HG03095 (cell line): ENCODE results near the gene GRAMD2B.
"Not testable (repeated sequence)": the region's sequence is repeated elsewhere in the genome, so short reads cannot be mapped to it uniquely, and the experiment has no call there.

Experiments
- ATAC-seq: cut with Tn5 transposase; IDR thresholded peaks from one replicate; pipeline ENCODE4 v1.9.1; 2021; ENCODE audit warnings: moderate library complexity; ENCODE audit not compliant: unreplicated experiment

Gene GRAMD2B

DNA sequence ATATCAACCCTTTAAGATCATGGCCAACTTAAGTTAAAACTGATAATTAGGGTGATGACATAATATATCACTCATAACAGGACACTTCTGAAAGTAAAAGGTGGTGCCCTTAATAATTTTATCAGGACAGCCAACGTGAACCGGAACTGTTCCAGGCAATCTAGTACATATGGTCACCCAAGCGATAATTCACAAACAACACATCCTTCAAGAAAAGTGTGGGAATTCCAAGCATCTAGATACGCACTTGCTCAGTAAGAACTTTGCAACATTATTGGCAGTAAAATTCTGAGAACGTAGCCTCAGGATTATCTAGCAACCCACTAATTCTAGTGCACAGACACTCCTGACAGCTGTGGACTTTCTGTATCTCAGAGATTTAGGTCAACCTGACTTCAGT, 86.1 kb downstream of the GRAMD2B start:
- ATAC-seq, result no peak

DNA sequence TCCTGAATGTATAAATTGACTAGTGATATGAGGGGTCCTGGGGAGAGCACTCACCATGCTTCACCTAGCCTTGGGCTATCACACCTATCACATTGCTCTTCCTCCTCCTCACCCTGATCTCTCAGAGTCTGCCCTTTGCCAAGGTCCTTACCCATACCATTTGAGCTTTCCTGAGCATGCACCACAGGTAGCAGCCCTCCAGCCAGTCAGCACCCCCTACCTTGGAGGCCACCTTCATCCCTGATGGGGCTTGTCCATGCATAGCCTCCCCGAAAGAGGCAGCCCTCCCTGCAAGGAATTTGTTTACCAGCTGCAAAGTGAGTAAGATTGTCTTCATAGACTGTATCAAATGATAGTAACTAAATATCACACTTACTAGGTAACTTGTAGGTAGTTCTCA, 88.8 kb downstream of the GRAMD2B start:
- no peak for ATAC-seq

DNA sequence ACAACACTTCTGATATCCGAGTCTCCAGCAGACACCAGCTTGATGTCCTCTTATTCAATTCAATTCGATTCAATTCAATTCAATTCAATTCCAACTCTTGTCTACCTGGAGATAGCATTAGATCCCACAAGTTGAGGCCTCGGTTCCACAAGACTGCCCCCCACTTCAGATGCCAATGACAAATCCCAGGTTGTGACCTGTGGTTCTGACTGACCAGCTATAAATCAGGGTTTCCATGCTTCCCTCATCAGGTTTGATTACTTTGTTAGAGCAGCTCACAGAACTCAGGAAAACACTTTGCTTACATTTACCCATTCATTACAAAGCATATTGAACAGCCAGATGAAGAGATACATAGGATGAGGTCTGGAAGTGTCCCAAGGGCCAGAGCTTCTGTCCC, 89.2 kb downstream of the GRAMD2B start:
- no peak for ATAC-seq

DNA sequence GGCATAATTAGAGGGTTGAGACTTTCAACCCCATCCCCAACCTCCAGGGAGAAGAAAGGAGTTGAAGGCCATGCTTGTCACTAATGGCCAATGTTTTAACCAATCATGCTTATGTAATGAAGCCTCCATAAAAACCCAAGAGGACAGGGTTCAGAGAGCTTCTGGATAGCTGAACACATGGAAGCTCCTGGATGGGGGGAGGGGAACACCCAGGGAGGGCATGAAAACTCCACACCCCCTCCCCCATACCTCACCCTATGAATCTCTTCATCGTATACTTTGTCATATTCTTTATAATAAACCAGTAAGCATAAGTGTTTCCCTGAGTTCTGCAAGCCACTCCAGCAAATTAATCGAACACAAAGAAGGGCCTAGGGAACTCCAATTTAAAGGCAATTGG, 90.1 kb downstream of the GRAMD2B start:
- no peak for ATAC-seq

DNA sequence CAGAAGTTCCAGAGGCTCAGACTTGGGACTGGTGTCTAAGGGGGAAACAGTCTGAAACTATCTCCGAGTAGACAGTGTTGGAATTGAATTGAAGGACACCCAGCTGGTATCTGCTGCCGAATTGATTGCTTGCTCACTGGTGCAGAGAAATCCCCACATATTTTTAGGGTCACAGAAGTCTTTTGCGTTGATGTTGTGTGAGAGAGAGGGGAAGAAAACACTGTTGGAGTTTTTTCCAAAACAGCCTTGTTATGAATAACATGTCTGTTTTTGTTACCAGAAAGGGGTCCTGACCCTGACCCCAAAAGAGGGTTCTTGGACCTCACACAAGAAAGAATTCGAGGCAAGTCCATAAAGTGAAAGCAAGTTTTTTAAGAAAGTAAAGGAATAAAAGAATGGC, 90.5 kb downstream of the GRAMD2B start:
- ATAC-seq, result no peak

DNA sequence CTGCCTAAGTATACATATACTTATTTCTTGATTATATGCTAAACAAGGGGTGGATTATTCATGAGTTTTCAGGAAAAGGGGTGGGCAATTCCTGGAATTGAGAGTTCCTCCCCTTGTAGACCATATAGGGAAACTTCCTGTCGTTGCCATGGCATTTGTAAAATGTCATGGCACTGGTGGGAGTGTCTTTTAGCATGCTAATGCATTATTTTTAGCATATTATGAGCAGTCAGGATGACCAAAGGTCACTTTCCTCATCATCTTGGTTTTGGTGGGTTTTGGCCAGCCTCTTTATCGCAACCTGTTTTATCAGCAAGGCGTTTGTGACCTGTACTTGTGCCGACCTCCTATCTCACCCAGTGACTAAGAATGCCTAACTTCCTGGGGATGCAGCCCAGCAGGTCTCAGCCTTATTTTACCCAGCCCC, 90.9 kb downstream of the GRAMD2B start:
- no peak for ATAC-seq

DNA sequence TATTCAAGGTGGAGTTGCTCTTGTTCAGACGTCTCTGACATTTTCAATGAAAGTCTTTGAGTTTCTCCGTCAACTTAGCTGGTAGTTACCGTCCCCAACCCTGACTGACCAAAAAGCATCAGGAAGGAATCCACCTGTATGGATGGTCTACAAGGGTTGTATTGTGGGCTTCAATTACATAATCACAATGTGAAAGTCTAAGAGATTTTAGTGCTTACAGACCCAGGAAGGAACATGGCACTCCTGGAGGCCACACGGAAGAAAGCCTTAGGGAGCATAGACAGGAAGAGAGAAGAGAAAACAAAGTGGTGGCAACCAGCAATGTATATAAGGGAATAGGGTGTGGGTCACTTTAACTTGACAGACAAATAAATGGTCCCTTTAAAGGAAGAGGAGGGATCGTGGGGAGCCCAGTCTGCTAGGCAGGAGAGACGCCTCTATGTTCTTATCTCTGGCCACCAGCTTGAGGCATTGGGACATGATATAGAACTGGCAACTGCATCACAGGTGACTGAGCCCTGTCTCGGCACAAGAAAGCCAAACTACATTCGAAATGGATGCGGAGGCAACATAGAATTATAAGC, 91.4 kb downstream of the GRAMD2B start:
- no peak for ATAC-seq

DNA sequence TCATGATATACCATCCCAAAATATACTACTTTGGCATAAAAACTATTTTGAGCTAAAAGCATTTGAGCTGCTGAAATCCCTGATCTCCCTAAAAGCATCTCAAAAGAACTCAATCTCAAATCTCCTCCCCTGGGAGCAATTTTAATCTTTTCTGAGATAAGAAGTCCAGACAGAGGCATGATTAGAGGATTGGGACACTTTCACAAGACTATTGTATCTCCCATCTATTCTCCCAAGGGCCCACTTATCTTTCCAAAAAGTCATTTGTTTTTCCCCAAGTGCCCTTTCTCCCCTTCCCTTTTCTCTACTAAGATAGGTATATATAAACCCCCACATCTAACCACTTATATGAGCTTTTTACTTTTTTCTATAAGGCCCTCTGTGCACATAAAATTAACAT, 92.1 kb downstream of the GRAMD2B start:
- no peak for ATAC-seq

DNA sequence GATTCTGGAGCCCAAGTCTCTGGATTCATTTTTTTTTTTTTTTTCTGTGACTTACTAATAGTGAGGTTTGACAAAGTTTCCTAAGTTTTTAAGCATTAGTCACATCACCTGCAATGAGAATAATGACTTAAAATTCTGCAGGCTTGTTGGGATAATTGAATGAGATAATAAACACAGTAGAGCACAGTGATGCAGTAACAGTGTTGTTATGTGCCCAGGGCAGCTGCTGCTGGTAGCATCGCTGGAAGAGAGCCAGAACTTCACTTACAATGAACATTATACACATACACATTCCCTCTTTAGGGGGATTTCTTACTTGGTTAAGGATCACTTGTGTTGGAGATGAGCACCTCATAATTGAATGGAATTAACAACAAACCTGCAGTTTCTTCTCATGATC, 92.9 kb downstream of the GRAMD2B start:
- no peak for ATAC-seq

DNA sequence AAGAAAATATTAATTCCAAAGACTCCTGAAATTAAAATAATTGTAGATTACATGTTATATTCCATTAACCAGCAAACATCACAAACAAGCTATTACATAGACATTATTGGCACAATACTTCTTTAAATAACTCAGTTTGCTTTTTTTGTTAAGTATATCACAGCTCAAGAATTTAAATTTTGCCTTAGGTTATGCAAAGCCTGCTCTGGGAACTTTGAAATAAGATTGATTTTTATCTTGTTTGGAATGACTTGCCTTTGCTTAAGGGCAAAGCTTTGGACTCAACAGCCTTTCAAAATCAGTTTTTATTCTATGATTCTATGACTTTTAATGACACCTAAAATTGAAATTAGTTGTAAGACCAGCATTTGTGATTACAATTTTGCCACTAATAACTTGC, 93.6 kb downstream of the GRAMD2B start:
- ATAC-seq, result no peak

DNA sequence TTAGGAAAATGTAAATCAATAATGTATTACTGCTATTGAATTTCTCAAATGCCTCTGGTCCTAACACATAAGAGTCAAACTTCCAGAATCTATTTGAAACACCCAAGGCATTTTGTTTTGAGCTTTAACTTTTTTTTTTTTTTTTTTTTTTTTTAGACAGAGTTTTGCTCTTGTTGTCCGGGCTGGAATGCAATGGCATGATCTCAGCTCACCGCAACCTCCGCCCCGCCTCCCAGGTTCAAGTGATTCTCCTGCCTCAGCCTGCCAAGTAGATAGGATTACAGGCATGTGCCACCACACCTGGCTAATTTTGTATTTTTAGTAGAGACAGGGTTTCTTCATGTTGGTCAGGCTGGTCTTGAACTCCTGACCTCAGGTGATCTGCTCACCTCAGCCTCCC, 96.0 kb downstream of the GRAMD2B start:
- ATAC-seq, result not testable (repeated sequence)

DNA sequence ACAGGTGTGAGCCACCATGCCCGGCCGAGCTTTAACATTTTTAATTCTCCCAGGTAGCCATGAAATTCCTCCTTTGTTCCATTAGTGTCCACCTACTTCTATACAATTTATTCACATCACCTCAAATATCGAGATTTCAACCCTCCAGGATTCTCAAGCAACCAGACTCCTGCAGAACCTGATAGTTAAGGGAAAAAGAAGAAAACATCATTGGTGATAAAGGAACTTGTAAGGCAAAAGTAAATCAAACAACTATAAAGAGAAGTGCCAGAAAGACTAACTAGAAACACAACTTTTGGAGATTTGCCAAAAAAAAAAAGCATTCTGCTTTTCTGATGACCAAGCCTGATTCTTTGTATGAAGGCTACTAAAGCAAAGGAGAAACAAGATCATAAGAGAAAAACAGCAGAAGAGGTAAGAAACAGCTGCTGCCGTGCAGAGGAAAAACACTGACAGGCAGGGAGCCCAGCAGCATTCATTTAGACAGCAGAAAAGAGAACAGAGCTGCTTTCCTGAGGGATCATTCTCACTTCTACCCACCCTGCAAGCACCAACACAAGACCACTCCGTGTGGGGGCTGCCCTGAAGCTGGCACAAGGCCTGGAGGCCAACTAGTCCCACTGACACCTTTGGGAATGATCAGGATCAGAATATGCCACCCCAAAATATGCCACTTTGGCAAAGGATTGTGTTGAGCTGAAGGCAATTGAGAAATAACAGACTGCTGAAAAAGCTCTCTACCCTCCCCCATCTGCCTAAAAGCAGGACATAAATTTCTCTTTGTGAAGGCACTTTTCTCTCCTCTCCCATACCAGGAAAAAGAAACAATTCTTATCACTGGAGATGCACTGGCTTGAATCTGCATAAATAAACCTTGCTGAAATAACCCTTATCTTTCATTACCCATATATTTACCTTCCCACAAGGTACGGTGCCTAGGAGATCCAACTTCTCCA, 96.7 kb downstream of the GRAMD2B start:
- ATAC-seq, result no peak

DNA sequence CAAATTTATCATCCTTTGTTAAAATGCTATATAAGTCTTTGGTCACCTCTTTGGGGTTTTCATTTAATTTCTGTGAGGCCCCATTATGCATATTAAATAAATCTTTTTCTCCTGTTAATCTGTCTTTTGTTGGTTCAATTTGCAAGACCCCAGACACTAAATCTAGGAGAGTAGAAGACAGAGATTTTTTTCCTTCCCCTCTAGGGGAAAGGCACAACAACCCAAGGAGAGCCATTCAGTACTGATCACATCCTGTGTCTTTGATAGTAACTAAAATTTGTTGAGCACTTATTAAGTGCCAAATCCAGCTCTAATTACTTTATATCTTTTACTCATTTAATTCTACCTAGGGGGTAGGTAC, 97.4 kb downstream of the GRAMD2B start:
- no peak for ATAC-seq

DNA sequence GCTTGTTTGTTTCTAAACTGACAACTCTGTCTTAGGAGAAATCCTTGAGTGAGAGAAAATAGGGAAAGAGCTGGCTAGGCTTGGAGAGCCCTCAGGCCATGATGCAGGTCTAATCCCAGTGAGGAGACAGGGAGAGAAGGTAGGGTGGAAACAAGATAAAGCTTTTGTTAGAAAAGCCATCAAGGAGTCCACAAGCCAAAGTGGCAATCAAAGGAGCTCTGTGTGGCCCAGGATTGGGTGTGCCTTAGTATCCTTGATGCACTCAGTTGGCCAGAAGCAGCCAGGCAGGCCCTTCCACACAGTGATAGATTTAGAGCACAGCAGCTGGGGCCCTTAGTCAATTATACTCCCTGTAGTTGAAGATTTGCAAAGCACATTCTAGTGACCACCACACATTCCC, 97.9 kb downstream of the GRAMD2B start:
- ATAC-seq, result no peak

DNA sequence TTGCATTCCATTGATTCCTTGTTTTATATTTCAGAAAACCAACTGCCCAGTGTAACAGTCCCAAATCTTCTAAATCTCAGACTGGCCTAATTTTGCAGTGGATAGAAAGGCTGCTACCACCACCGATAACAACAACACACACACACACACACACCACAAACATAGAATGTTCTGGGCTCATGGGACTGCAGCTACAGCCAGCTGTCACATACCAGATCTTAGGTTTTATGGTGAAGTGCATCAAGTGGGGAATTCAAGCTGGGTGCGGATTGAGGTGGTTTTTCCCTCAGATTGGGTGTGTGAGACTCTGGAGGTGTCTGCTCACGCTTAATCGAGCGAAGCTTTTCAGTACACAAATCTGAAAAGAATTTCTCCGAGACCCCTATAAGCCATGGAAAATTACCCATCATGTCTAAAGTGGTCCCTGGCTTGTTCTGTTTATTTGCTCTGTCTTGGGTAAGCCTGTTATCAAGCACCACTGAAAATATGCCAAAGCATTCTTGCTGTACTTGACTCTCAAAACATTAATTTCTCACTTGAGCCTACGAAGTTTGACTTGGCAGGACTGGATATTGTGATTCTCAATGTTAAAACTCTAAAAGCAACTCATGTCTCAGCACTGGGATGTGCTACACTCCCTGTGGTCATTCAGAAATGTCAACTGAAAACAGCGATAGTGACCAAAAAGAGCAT, 100.8 kb downstream of the GRAMD2B start:
- no peak for ATAC-seq

DNA sequence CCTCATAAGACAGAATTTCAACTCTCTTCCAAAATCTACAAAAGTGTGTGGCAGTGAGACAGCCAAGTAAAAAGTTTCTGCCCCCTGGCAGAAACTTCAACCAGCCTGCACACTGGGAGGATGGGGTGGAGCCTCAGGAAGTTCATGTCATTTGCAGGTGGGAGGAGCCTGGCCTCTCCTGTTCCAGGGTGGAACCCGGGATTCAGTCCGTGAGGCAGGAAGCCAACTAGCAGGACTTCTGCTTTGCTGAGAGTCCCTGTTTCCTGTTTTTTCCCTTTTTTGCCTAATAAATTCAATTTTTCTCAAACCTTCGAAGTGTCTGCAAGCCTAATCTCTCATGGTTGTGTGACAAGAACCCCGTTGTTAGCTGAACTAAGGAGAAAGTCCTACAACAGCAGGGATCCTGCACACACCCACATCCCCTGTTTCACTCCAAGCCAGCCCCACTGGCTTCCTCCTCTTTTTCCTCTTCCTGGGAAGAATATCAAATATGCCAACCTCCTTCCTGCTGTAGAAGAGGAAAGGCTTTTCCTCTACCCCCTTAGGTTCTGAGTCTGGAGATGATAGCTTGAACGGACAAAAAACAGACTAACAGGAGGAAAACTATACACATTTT, 102.5 kb downstream of the GRAMD2B start:
- no peak for ATAC-seq

DNA sequence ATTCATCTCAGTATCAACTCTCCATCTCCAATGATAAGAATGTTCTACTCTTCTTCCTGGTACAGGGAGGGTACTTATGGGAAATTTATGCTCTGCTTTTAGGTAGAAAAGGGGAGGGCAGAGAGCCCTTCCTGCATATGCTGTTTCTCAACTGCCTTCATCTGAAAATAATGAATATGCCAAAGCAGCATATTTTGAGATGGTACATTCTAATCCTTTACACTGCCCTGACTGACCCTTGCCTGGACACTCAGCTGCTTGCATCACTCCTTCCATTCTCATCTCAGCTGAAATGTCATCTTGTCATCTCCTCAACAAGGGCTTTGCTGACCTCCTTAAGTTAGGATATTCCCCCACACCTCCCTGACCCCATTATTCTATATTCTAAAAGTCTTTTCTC, 103.3 kb downstream of the GRAMD2B start:
- ATAC-seq, result no peak

DNA sequence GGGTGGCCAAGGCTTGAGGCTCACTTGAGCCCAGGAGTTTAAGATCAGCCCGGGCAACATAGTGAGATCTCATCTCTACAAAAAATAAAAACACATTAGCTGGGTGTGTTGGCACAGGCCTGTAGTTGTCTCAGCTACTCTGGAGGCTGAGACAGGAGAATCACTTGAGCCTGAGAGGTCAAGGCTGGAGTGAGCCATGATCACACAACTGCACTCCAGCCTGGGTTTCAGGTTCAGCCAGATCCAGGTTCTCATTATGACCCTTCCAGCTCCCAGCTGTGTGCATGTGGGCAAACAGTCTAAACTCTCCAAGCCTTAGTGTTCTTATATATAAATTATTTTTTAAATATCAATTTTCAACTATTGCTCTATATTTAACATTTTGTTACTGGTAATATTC, 103.9 kb downstream of the GRAMD2B start:
- no peak for ATAC-seq

DNA sequence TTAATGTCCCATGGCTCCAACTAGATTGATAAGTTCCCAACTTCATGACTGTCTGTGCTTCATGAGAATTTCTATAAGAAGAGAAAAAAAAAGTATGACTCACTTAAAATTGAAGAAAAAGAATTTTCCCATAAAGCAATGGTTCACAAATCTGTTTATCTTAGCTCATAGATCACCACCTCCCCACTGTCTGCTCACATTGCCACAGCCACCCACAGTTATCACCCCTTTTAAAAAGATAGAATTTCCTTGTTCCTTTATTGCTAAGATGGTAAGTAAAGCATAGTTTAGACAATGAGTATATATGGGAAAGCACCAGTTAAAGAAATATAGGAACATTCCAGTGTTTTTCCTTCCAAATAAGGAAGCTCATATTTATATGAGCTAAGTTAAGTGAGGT, 104.7 kb downstream of the GRAMD2B start:
- ATAC-seq, result no peak

DNA sequence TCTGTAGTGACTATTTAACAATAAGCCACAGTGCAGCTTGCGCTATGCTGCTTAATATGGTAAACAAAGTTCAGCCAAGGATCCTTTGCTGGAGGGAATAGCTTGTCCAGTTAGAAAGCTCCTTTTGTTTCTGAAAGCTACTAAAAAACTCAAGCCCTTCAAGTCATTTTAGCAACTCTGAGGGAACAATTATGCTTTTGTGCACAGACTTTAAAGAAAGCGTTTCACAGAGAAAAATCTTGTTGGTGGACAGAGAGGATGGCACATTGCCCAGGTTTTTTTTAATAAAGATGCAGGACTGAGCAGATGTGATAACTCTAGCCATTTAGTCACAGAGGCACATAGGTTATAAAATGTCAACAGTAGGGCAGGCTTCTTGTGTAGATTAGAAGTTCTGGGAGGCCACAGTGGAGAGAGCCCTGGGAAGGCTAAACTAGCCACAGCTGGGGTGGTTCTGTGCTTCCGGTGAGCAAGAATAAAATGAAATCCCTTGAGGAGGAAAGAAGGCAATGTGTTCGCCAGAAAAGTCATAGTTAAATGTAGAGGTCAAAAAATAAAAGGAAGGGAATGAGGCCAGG, 108.4 kb downstream of the GRAMD2B start:
- no peak for ATAC-seq

DNA sequence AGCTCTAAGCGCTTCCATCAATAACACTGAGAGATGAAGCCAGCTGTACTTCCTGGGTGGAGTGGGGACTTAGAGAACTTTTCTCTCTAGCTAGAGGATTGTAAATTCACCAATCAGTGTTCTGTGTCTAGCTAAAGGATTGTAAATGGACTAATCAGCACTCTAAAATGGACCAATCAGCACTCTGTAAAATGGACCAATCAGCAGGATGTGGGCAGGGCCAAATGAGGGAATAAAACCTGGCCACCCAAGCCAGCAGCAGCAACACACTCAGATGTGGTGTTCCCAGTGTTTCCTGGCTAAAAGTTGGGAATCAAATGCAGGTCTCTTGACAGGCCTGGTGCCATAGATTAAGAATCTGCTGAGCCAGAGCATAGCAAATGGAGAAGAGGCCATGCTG, 111.3 kb downstream of the GRAMD2B start:
- ATAC-seq, result no peak
